ENCODE results near the gene IGFLR1.
"Not testable (repeated sequence)": the region's sequence is repeated elsewhere in the genome, so short reads cannot be mapped to it uniquely, and the experiment has no call there.

IGFLR1 gene

DNA sequence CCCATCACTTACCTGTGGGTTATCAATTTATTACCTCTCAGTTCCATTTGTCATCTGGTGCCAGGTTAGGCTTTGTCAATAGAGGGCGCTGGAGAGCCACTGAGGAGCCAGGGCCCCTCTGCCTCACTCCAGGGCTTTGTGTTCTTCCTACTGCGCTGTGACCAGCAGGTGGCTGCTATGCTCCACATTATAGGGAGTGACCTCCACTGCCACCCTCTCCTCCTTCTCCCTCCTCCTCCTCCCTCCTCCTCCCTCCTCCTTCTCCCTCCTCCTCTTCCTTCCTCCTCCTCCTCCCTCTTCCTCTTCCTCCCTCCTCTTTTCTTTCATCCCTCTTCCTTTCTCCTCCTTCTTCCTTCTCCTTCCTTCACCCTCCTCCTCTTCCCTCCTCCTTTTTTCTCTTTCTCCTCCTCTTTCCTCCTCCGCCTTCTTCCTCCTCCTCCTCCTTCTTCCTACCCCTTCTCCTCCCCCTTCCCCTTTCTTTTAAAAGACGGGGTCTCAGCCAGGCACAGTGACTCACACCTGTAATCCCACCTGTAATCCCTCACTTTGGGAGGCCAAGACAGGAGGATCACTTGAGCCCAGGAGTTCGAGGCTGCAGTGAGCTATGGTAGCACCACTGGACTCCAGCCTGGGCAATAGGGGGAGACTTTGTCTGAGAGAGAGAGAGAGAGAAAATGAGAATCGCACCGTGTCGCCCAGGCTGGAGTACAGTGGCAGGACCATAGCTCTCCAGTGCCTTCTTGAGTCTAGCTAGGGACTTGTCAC is 48.2 kb downstream of the IGFLR1 start:
- Histone ChIP-seq H2AK5ac (ENCODE audit: low read length, severe bottlenecking) (no peak overlapping the region), H2BK15ac (ENCODE audit: low read depth, poor library complexity, severe bottlenecking) (no peak overlapping the region), H3K4me2 (ENCODE audit: low read length, poor library complexity, severe bottlenecking) (no peak overlapping the region), H3K9ac (ENCODE audit: low read length) (no peak overlapping the region), H3K27me3 (ENCODE audit: control insufficient read depth in 1 of 2, insufficient read depth in 1 of 2, low read length in 2 of 2) (peaks cover 3 to 9% of the 10 kb centered on the region in 2 experiments), H3K4ac (ENCODE audit: low read depth in 1 of 2, low read length in 2 of 2) (no peak overlapping the region), H2AFZ (ENCODE audit: low read depth, low read length) (no peak overlapping the region), H2BK5ac (ENCODE audit: low read depth, low read length, poor library complexity, severe bottlenecking) (no peak overlapping the region), H3K18ac (ENCODE audit: low read depth in 1 of 2, low read length in 2 of 2) (no peak overlapping the region), H3K36me3 (ENCODE audit: control insufficient read depth in 1 of 2, insufficient read depth in 2 of 2, low read depth in 1 of 2, low read length in 2 of 2) (no peaks in the 10 kb centered on the region), H4K91ac (ENCODE audit: low read length) (no peak overlapping the region), H4K8ac (ENCODE audit: low read length) (no peak overlapping the region), H3K4me1 (ENCODE audit: control insufficient read depth, insufficient read depth, low read depth, low read length) (no peaks in the 10 kb centered on the region), H2BK120ac (ENCODE audit: low read depth, low read length) (no peak overlapping the region), H3K4me3 (ENCODE audit: insufficient read depth in 1 of 2, low read depth in 1 of 2, low read length in 2 of 2) (no peak overlapping the region), H3K9me3 (ENCODE audit: control insufficient read depth, low read length) (no peaks in the 10 kb centered on the region), H3K14ac (ENCODE audit: low read length in 2 of 2) (no peak overlapping the region), H3K27ac (ENCODE audit: low read length, poor library complexity, severe bottlenecking) (no peak overlapping the region), H3K23ac (ENCODE audit: low read length in 2 of 2) (no peak overlapping the region), H3K79me1 (replicated peaks; ENCODE audit: low read length, poor library complexity, severe bottlenecking) (no peaks in the 10 kb centered on the region), H2BK12ac (ENCODE audit: low read length in 2 of 2) (no peak overlapping the region)
- 34% methylated on average over 8 of the region's 8 CpGs for WGBS
- DNase-seq = peak; percentile 86

DNA sequence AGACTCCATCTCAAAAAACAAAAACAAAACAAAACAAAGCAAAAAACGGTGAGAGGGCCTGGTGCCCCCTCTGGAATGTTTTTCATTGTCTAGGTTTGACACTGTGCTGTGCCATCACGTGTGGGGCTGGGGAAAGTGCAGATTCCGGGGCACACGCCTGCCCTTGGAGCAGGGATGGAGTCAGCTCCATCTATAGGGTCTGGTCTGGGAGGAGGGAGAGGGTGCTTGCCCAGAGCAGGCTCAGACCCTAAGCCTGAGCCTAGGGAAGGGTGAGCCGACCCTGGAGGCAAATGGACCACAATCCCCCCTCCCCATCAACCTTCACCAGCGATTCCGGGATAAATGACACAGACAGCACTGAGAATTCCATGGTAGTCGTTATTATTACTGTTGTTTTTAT is 48.8 kb downstream of the IGFLR1 start:
- H3K36me3 ChIP-seq (ENCODE audit: control insufficient read depth in 1 of 2, insufficient read depth in 2 of 2, low read depth in 1 of 2, low read length in 2 of 2) = no peaks in the 10 kb centered on the region
- H2BK120ac ChIP-seq (ENCODE audit: low read depth, low read length) = no peak overlapping the region
- no peak overlapping the region for H2BK12ac ChIP-seq (ENCODE audit: low read length in 2 of 2)
- no peak overlapping the region for H3K4ac ChIP-seq (ENCODE audit: low read depth in 1 of 2, low read length in 2 of 2)
- no peak overlapping the region for H3K4me2 ChIP-seq (ENCODE audit: low read length, poor library complexity, severe bottlenecking)
- no peaks in the 10 kb centered on the region for H3K4me1 ChIP-seq (ENCODE audit: control insufficient read depth, insufficient read depth, low read depth, low read length)
- H2AFZ ChIP-seq (ENCODE audit: low read depth, low read length) = no peak overlapping the region
- H4K8ac ChIP-seq (ENCODE audit: low read length) = no peak overlapping the region
- H3K14ac ChIP-seq (ENCODE audit: low read length in 2 of 2) = no peak overlapping the region
- no peak for DNase-seq
- peaks cover 3 to 9% of the 10 kb centered on the region in 2 experiments for H3K27me3 ChIP-seq (ENCODE audit: control insufficient read depth in 1 of 2, insufficient read depth in 1 of 2, low read length in 2 of 2)
- H3K79me1 ChIP-seq (replicated peaks; ENCODE audit: low read length, poor library complexity, severe bottlenecking) = no peaks in the 10 kb centered on the region
- H2BK15ac ChIP-seq (ENCODE audit: low read depth, poor library complexity, severe bottlenecking) = no peak overlapping the region
- H3K18ac ChIP-seq (ENCODE audit: low read depth in 1 of 2, low read length in 2 of 2) = no peak overlapping the region
- no peak overlapping the region for H3K4me3 ChIP-seq (ENCODE audit: insufficient read depth in 1 of 2, low read depth in 1 of 2, low read length in 2 of 2)
- no peak overlapping the region for H3K9ac ChIP-seq (ENCODE audit: low read length)
- WGBS = 38% methylated on average over 3 of the region's 8 CpGs
- no peak overlapping the region for H2AK5ac ChIP-seq (ENCODE audit: low read length, severe bottlenecking)
- H3K27ac ChIP-seq (ENCODE audit: low read length, poor library complexity, severe bottlenecking) = no peak overlapping the region
- no peak overlapping the region for H2BK5ac ChIP-seq (ENCODE audit: low read depth, low read length, poor library complexity, severe bottlenecking)
- no peak overlapping the region for H3K23ac ChIP-seq (ENCODE audit: low read length in 2 of 2)
- H3K9me3 ChIP-seq (ENCODE audit: control insufficient read depth, low read length) = no peaks in the 10 kb centered on the region
- peak overlapping the region; percentile 15 for H4K91ac ChIP-seq (ENCODE audit: low read length)

DNA sequence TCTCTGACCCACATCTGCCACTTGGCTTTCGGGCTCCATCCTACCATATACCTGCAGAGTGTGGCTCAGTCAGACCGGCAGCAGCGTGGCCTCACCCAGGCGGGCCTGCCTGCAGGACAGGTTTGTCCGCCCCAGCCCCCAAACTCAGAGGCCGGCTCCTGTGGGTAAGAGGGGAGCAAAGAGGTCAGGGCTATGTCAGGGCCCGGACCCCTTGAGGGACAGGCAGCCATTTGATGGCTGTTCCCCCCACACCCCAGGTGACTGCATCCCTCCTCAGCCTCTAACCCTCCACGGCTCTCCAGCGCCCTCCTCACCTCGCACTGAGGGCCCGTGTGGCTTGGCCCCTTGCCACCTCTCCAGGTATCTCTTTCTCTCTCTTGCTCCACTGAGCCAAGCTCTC is 50.2 kb downstream of the IGFLR1 start:
- peaks cover 3 to 7% of the 10 kb centered on the region in 2 experiments for H3K27me3 ChIP-seq (ENCODE audit: control insufficient read depth in 1 of 2, insufficient read depth in 1 of 2, low read length in 2 of 2)
- no peak overlapping the region for H3K4ac ChIP-seq (ENCODE audit: low read depth in 1 of 2, low read length in 2 of 2)
- no peak overlapping the region for H3K23ac ChIP-seq (ENCODE audit: low read length in 2 of 2)
- H2BK120ac ChIP-seq (ENCODE audit: low read depth, low read length) = no peak overlapping the region
- no peak overlapping the region for H3K27ac ChIP-seq (ENCODE audit: low read length, poor library complexity, severe bottlenecking)
- no peaks in the 10 kb centered on the region for H3K4me1 ChIP-seq (ENCODE audit: control insufficient read depth, insufficient read depth, low read depth, low read length)
- 93% methylated on average over 9 of the region's 11 CpGs for WGBS
- H3K4me3 ChIP-seq (ENCODE audit: insufficient read depth in 1 of 2, low read depth in 1 of 2, low read length in 2 of 2) = no peak overlapping the region
- H2BK15ac ChIP-seq (ENCODE audit: low read depth, poor library complexity, severe bottlenecking) = no peak overlapping the region
- no peak overlapping the region for H3K9ac ChIP-seq (ENCODE audit: low read length)
- no peaks in the 10 kb centered on the region for H3K36me3 ChIP-seq (ENCODE audit: control insufficient read depth in 1 of 2, insufficient read depth in 2 of 2, low read depth in 1 of 2, low read length in 2 of 2)
- no peaks in the 10 kb centered on the region for H3K79me1 ChIP-seq (replicated peaks; ENCODE audit: low read length, poor library complexity, severe bottlenecking)
- H2BK12ac ChIP-seq (ENCODE audit: low read length in 2 of 2) = no peak overlapping the region
- H3K14ac ChIP-seq (ENCODE audit: low read length in 2 of 2) = no peak overlapping the region
- DNase-seq = no peak
- H2BK5ac ChIP-seq (ENCODE audit: low read depth, low read length, poor library complexity, severe bottlenecking) = no peak overlapping the region
- H3K18ac ChIP-seq (ENCODE audit: low read depth in 1 of 2, low read length in 2 of 2) = no peak overlapping the region
- no peak overlapping the region for H3K4me2 ChIP-seq (ENCODE audit: low read length, poor library complexity, severe bottlenecking)
- no peaks in the 10 kb centered on the region for H3K9me3 ChIP-seq (ENCODE audit: control insufficient read depth, low read length)
- no peak overlapping the region for H4K8ac ChIP-seq (ENCODE audit: low read length)
- H2AFZ ChIP-seq (ENCODE audit: low read depth, low read length) = no peak overlapping the region
- H4K91ac ChIP-seq (ENCODE audit: low read length) = no peak overlapping the region
- no peak overlapping the region for H2AK5ac ChIP-seq (ENCODE audit: low read length, severe bottlenecking)

DNA sequence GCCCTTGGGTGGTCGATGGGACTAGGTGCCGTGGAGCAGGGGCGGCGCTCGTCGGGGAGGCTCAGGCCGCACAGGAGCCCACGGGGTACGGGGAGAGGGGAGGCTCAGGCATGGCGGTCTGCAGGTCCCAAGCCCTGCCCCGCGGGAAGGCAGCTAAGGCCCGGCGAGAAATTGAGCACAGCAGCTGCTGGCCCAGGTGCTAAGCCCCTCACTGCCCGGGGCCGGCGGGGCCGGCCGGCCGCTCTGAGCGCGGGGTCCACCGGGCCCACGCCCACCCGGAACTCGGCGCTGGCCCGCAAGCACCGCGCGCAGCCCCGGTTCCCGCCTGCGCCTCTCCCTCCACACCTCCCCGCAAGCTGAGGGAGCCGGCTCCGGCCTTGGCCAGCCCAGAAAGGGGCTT is 51.1 kb downstream of the IGFLR1 start:
- DNase-seq; H2BK12ac ChIP-seq (ENCODE audit: low read length in 2 of 2); H3K79me1 ChIP-seq (replicated peaks; ENCODE audit: low read length, poor library complexity, severe bottlenecking); H2BK15ac ChIP-seq (ENCODE audit: low read depth, poor library complexity, severe bottlenecking); H3K36me3 ChIP-seq (ENCODE audit: control insufficient read depth in 1 of 2, insufficient read depth in 2 of 2, low read depth in 1 of 2, low read length in 2 of 2); H4K91ac ChIP-seq (ENCODE audit: low read length); H2BK120ac ChIP-seq (ENCODE audit: low read depth, low read length); H3K27me3 ChIP-seq (ENCODE audit: control insufficient read depth in 1 of 2, insufficient read depth in 1 of 2, low read length in 2 of 2); H3K4me2 ChIP-seq (ENCODE audit: low read length, poor library complexity, severe bottlenecking); H3K9me3 ChIP-seq (ENCODE audit: control insufficient read depth, low read length); H3K4ac ChIP-seq (ENCODE audit: low read depth in 1 of 2, low read length in 2 of 2); H3K27ac ChIP-seq (ENCODE audit: low read length, poor library complexity, severe bottlenecking); H3K4me1 ChIP-seq (ENCODE audit: control insufficient read depth, insufficient read depth, low read depth, low read length); H2BK5ac ChIP-seq (ENCODE audit: low read depth, low read length, poor library complexity, severe bottlenecking); H2AFZ ChIP-seq (ENCODE audit: low read depth, low read length); H3K9ac ChIP-seq (ENCODE audit: low read length); H3K4me3 ChIP-seq (ENCODE audit: insufficient read depth in 1 of 2, low read depth in 1 of 2, low read length in 2 of 2); H3K23ac ChIP-seq (ENCODE audit: low read length in 2 of 2); H3K18ac ChIP-seq (ENCODE audit: low read depth in 1 of 2, low read length in 2 of 2); H3K14ac ChIP-seq (ENCODE audit: low read length in 2 of 2); H2AK5ac ChIP-seq (ENCODE audit: low read length, severe bottlenecking); H4K8ac ChIP-seq (ENCODE audit: low read length): not testable (repeated sequence)
- WGBS = 91% methylated on average over 29 of the region's 37 CpGs
